Measurements from ENCODE around the gene GNB1.

GNB1 gene

GRCh38 chr1:1755852-1756251 is 135.0 kb downstream of the GNB1 start:
- H2BK120ac ChIP-seq (ENCODE audit: low read depth, low read length): no peak overlapping the region
- no peak overlapping the region for H2BK5ac ChIP-seq (ENCODE audit: low read length)

DNA sequence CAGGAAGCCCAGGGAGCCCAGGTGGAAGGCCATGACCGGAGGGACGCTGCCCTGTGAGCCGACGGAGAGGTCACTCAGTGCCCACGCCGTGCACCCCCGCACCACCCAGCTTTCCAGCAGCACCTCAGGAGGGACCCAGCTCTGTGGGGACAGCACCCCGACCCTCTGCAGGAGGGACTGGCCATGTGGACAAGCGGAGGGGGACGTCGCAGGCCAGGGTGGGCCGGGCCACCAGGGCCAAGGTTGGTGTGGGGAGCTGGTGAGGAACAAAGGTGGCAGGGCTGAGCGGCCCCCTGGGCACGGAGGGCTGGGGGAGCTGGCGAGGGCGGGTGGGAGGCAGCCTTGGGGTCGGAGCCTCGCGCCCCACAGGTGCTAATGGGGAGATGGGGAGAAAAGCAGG is 135.5 kb downstream of the GNB1 start:
- H3K4ac ChIP-seq (ENCODE audit: low read depth, low read length): no peak overlapping the region
- no peaks in the 10 kb centered on the region for H3K4me1 ChIP-seq (ENCODE audit: control insufficient read depth, low read depth, low read length)
- H3K56ac ChIP-seq (ENCODE audit: low read length): no peak overlapping the region
- H3K4me2 ChIP-seq (ENCODE audit: low read length): no peak overlapping the region
- no peak overlapping the region for H4K5ac ChIP-seq (ENCODE audit: low read length)
- WGBS (ENCODE audit: extremely low coverage, insufficient coverage, low lambda C conversion rate): no CpG with 5 or more reads among the region's 19 CpGs
- H2AK5ac ChIP-seq (ENCODE audit: low read length): no peak overlapping the region
- peaks cover 5% of the 10 kb centered on the region for H3K36me3 ChIP-seq (ENCODE audit: control insufficient read depth, insufficient read depth, low read length)
- H3K4me3 ChIP-seq (ENCODE audit: low read length): no peak overlapping the region
- H2BK15ac ChIP-seq (replicated peaks; ENCODE audit: low read depth): no peak overlapping the region
- H2BK5ac ChIP-seq (ENCODE audit: low read length): no peak overlapping the region
- DNase-seq: no peak
- H4K8ac ChIP-seq (ENCODE audit: low read depth, low read length): no peak overlapping the region
- H3K27me3 ChIP-seq (ENCODE audit: insufficient read depth, low read length, poor library complexity): no peaks in the 10 kb centered on the region
- H3K18ac ChIP-seq (ENCODE audit: low read length): no peak overlapping the region
- H3K79me1 ChIP-seq (ENCODE audit: low read length): no peaks in the 10 kb centered on the region
- no peak overlapping the region for H2BK120ac ChIP-seq (ENCODE audit: low read depth, low read length)
- H3K79me2 ChIP-seq (ENCODE audit: control insufficient read depth, insufficient read depth, low read length): no peaks in the 10 kb centered on the region
- no peak overlapping the region for H3K27ac ChIP-seq (ENCODE audit: low read depth, low read length)
- no peak overlapping the region for H3K9ac ChIP-seq (ENCODE audit: low read length)
- no peak overlapping the region for H3K23ac ChIP-seq (ENCODE audit: low read length)

More at GRCh38 chr1:1755852-1756251, 135.0 kb downstream of the GNB1 start:
- no peak overlapping the region for H3K4me3 ChIP-seq (ENCODE audit: low read length)
- no peak overlapping the region for H4K5ac ChIP-seq (ENCODE audit: low read length)
- H3K79me2 ChIP-seq (ENCODE audit: control insufficient read depth, insufficient read depth, low read length): no peaks in the 10 kb centered on the region
- H3K27me3 ChIP-seq (ENCODE audit: insufficient read depth, low read length, poor library complexity): no peaks in the 10 kb centered on the region
- H4K8ac ChIP-seq (ENCODE audit: low read depth, low read length): no peak overlapping the region
- H3K4ac ChIP-seq (ENCODE audit: low read depth, low read length): no peak overlapping the region
- H3K18ac ChIP-seq (ENCODE audit: low read length): no peak overlapping the region
- H2AK5ac ChIP-seq (ENCODE audit: low read length): no peak overlapping the region
- H2BK15ac ChIP-seq (replicated peaks; ENCODE audit: low read depth): no peak overlapping the region
- H3K36me3 ChIP-seq (ENCODE audit: control insufficient read depth, insufficient read depth, low read length): peaks cover 5% of the 10 kb centered on the region
- H3K23ac ChIP-seq (ENCODE audit: low read length): no peak overlapping the region
- no peak overlapping the region for H3K56ac ChIP-seq (ENCODE audit: low read length)
- H3K9ac ChIP-seq (ENCODE audit: low read length): no peak overlapping the region
- no peaks in the 10 kb centered on the region for H3K79me1 ChIP-seq (ENCODE audit: low read length)
- H3K4me2 ChIP-seq (ENCODE audit: low read length): no peak overlapping the region
- DNase-seq: no peak
- no peak overlapping the region for H3K27ac ChIP-seq (ENCODE audit: low read depth, low read length)
- no peaks in the 10 kb centered on the region for H3K4me1 ChIP-seq (ENCODE audit: control insufficient read depth, low read depth, low read length)
- no CpG with 5 or more reads among the region's 15 CpGs for WGBS (ENCODE audit: extremely low coverage, insufficient coverage, low lambda C conversion rate)

DNA sequence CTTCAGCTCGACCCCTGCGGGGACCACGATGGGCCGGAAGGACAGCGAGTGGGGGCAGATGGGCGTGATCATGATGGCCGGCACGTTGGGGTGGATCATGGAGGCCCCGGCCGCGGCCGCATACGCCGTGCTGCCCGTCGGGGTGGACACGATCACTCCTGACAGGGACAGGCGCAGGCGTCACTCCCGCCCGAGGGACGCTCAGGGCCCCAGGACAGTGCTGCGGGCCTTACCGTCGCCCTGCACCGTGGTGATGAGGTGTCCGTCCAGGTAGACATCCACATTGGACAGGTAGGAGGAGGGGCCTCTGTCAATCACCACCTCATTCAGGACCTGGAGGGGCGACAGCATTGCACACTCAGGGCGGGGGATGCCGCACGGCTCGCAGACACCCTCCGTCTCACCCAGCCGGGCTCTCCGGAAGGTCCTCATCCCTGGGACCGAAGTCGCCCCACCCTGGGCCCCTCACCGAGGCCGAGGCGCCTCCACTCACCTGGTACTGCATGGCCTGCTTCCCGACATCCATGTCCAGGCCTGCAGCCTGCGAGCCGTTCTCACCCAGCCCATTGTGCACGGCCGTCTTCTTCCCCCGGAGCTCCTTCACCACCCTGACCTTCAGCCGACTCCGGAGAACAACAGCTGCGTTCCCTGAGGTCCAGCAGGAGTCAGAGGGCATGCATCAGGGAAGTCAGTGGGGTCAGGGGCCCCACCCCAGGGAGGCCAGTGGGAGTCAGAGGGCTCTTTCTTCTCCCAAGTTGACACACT is 136.7 kb downstream of the GNB1 start:
- Histone ChIP-seq H3K4me1 (ENCODE audit: control insufficient read depth, low read depth, low read length) (no peaks in the 10 kb centered on the region), H3K36me3 (ENCODE audit: control insufficient read depth, insufficient read depth, low read length) (peaks cover 5% of the 10 kb centered on the region), H4K8ac (ENCODE audit: low read depth, low read length) (no peak overlapping the region)

DNA sequence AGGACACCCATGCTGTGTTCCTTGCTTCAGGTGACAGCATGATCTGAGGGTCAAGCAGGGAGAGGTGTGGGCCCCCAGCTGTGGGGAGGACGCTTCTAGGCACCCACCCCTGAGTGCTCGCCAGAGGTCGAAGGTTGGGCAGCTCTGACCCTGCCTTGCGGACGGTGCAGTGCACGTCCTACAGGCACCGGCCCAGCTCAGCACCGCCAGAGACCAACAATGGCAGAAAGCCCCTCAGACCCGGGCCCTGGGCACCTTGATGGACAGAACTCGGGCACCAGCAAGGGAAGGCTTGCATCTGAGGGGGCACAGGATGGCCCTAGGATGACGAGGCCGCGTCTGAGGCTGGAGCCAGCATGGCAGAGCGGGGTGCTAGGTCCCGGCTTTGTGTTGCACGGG is 137.3 kb downstream of the GNB1 start:
- no CpG with 5 or more reads among the region's 16 CpGs for WGBS (ENCODE audit: extremely low coverage, insufficient coverage, low lambda C conversion rate)
- H2AK5ac ChIP-seq (ENCODE audit: low read length): no peak overlapping the region
- no peaks in the 10 kb centered on the region for H3K79me2 ChIP-seq (ENCODE audit: control insufficient read depth, insufficient read depth, low read length)
- no peak overlapping the region for H4K5ac ChIP-seq (ENCODE audit: low read length)
- H3K4ac ChIP-seq (ENCODE audit: low read depth, low read length): no peak overlapping the region
- H3K27me3 ChIP-seq (ENCODE audit: insufficient read depth, low read length, poor library complexity): no peaks in the 10 kb centered on the region
- H3K4me2 ChIP-seq (ENCODE audit: low read length): no peak overlapping the region
- no peak overlapping the region for H3K18ac ChIP-seq (ENCODE audit: low read length)
- no peak overlapping the region for H3K56ac ChIP-seq (ENCODE audit: low read length)
- H2BK15ac ChIP-seq (replicated peaks; ENCODE audit: low read depth): no peak overlapping the region
- no peak for DNase-seq
- no peaks in the 10 kb centered on the region for H3K4me1 ChIP-seq (ENCODE audit: control insufficient read depth, low read depth, low read length)
- H3K9ac ChIP-seq (ENCODE audit: low read length): no peak overlapping the region
- no peak overlapping the region for H2BK5ac ChIP-seq (ENCODE audit: low read length)
- no peak overlapping the region for H4K8ac ChIP-seq (ENCODE audit: low read depth, low read length)
- no peaks in the 10 kb centered on the region for H3K79me1 ChIP-seq (ENCODE audit: low read length)
- H3K23ac ChIP-seq (ENCODE audit: low read length): no peak overlapping the region
- no peak overlapping the region for H2BK120ac ChIP-seq (ENCODE audit: low read depth, low read length)
- H3K4me3 ChIP-seq (ENCODE audit: low read length): no peak overlapping the region
- H3K27ac ChIP-seq (ENCODE audit: low read depth, low read length): no peak overlapping the region
- peaks cover 5% of the 10 kb centered on the region for H3K36me3 ChIP-seq (ENCODE audit: control insufficient read depth, insufficient read depth, low read length)

More for the DNA sequence above, 136.7 kb downstream of the GNB1 start:
- Histone ChIP-seq H3K27ac (ENCODE audit: low read depth, low read length) (no peak overlapping the region), H3K79me1 (ENCODE audit: low read length) (no peaks in the 10 kb centered on the region), H3K27me3 (ENCODE audit: insufficient read depth, low read length, poor library complexity) (no peaks in the 10 kb centered on the region), H2BK5ac (ENCODE audit: low read length) (no peak overlapping the region), H2BK120ac (ENCODE audit: low read depth, low read length) (no peak overlapping the region), H4K5ac (ENCODE audit: low read length) (no peak overlapping the region), H3K56ac (ENCODE audit: low read length) (no peak overlapping the region), H3K18ac (ENCODE audit: low read length) (no peak overlapping the region), H3K79me2 (ENCODE audit: control insufficient read depth, insufficient read depth, low read length) (no peaks in the 10 kb centered on the region), H2AK5ac (ENCODE audit: low read length) (no peak overlapping the region), H2BK15ac (replicated peaks; ENCODE audit: low read depth) (no peak overlapping the region), H3K9ac (ENCODE audit: low read length) (no peak overlapping the region), H3K4me2 (ENCODE audit: low read length) (no peak overlapping the region), H3K4me3 (ENCODE audit: low read length) (no peak overlapping the region), H3K23ac (ENCODE audit: low read length) (no peak overlapping the region), H3K4ac (ENCODE audit: low read depth, low read length) (no peak overlapping the region)
- WGBS (ENCODE audit: extremely low coverage, insufficient coverage, low lambda C conversion rate): no CpG with 5 or more reads among the region's 49 CpGs
- no peak for DNase-seq

GRCh38 chr1:1752636-1753606 is 138.0 kb downstream of the GNB1 start:
- Histone ChIP-seq H3K27me3 (ENCODE audit: insufficient read depth, low read length, poor library complexity) (no peaks in the 10 kb centered on the region), H2BK120ac (ENCODE audit: low read depth, low read length) (no peak overlapping the region), H3K4me3 (ENCODE audit: low read length) (no peak overlapping the region), H4K5ac (ENCODE audit: low read length) (no peak overlapping the region), H3K4ac (ENCODE audit: low read depth, low read length) (no peak overlapping the region), H3K18ac (ENCODE audit: low read length) (no peak overlapping the region), H3K4me1 (ENCODE audit: control insufficient read depth, low read depth, low read length) (no peaks in the 10 kb centered on the region), H3K9ac (ENCODE audit: low read length) (no peak overlapping the region), H3K4me2 (ENCODE audit: low read length) (no peak overlapping the region), H3K79me2 (ENCODE audit: control insufficient read depth, insufficient read depth, low read length) (no peaks in the 10 kb centered on the region), H2BK5ac (ENCODE audit: low read length) (no peak overlapping the region), H2AK5ac (ENCODE audit: low read length) (no peak overlapping the region), H3K56ac (ENCODE audit: low read length) (no peak overlapping the region), H3K27ac (ENCODE audit: low read depth, low read length) (no peak overlapping the region), H3K79me1 (ENCODE audit: low read length) (no peaks in the 10 kb centered on the region), H3K36me3 (ENCODE audit: control insufficient read depth, insufficient read depth, low read length) (peaks cover 5% of the 10 kb centered on the region), H4K8ac (ENCODE audit: low read depth, low read length) (no peak overlapping the region), H2BK15ac (replicated peaks; ENCODE audit: low read depth) (no peak overlapping the region), H3K23ac (ENCODE audit: low read length) (no peak overlapping the region)
- no CpG with 5 or more reads among the region's 37 CpGs for WGBS (ENCODE audit: extremely low coverage, insufficient coverage, low lambda C conversion rate)
- DNase-seq: peak; percentile 4
